Calu3 (cell line): ENCODE data around the gene PSMD13. TPM values are rescaled to one million over a fixed set of nuclear protein-coding genes. Genes with fewer than 3 reads are reported as not detected.

Source experiments
- BruUV-seq: library from RNA; stranded (reverse); fragments of 400-500 nt; replicated peaks from 2 replicates; lab custom pipeline; 2021; lab: Mats Ljungman, UMichigan
- CTCF ChIA-PET: fragments of 300-600 bp; sonication (Branson Sonifier 250); formaldehyde crosslinking; loops from one replicate; lab custom pipeline; 2022; ENCODE audit warnings: antibody characterized with exemption; lab: Charles Lee
- DNase-seq: peaks from one replicate; pipeline ENCODE4 v3.0.0; 2022
- H3K27ac Mint-ChIP-seq: one replicate; pipeline ENCODE4 v1.8.0; 2022; ENCODE audit warnings: mixed read lengths; ENCODE audit not compliant: unreplicated experiment
- H3K27me3 Mint-ChIP-seq: one replicate; pipeline ENCODE4 v1.8.0; 2022; ENCODE audit warnings: mixed read lengths; ENCODE audit not compliant: unreplicated experiment
- H3K36me3 Mint-ChIP-seq: one replicate; pipeline ENCODE4 v1.8.0; 2022; ENCODE audit warnings: mild to moderate bottlenecking, moderate library complexity, mixed read lengths; ENCODE audit not compliant: insufficient read depth, unreplicated experiment
- H3K4me1 Mint-ChIP-seq: one replicate; pipeline ENCODE4 v1.8.0; 2022; ENCODE audit warnings: mild to moderate bottlenecking, low read depth, mixed read lengths; ENCODE audit not compliant: unreplicated experiment
- H3K4me3 Mint-ChIP-seq: one replicate; pipeline ENCODE4 v1.8.0; 2022; ENCODE audit warnings: mild to moderate bottlenecking, low read depth, moderate library complexity, mixed read lengths; ENCODE audit not compliant: unreplicated experiment
- H3K9me3 Mint-ChIP-seq: one replicate; pipeline ENCODE4 v1.8.0; 2022; ENCODE audit warnings: low read depth, mixed read lengths; ENCODE audit not compliant: unreplicated experiment
- CTCF ChIP-seq: fragments of 200-600 bp; IDR thresholded peaks from one replicate; pipeline ENCODE4 v1.8.0; 2022; ENCODE audit warnings: antibody characterized with exemption; ENCODE audit not compliant: unreplicated experiment
- intact Hi-C: fragments of 100-400 bp; cut with micrococcal nuclease; formaldehyde crosslinking; loops from one replicate; pipeline ENCODE4 v1.10.0; 2022; ENCODE audit not compliant: unreplicated experiment
- total RNA-seq: library from RNA; stranded (reverse); gene quantifications from 2 replicates; pipeline ENCODE4 v1.2.3, GENCODE V29; 2022

The PSMD13 gene
- total RNA-seq, 1 experiment from 2014 or later: 172 TPM

- H3K36me3 Mint-ChIP-seq: peaks cover 43% of the 10 kb centered on the region
- no peaks in the 10 kb centered on the region for H3K4me1 Mint-ChIP-seq
- CTCF ChIA-PET: interaction anchor here (0.6 kb wide), 1 partner anchor 9 kb away, joined by 3 read pairs; no protein-coding TSS in a partner anchor
These were observed 16.5 kb downstream of the PSMD13 start for GRCh38 chr11:253160-253885.

GRCh38 chr11:253886-254270 is 17.1 kb downstream of the PSMD13 start:
- H3K27me3 Mint-ChIP-seq: peaks cover 29% of the 10 kb centered on the region
- intact Hi-C loops: no loop called here
- TF ChIP-seq CTCF: no peak
- peaks cover 37% of the 10 kb centered on the region for H3K36me3 Mint-ChIP-seq
- H3K4me1 Mint-ChIP-seq: no peaks in the 10 kb centered on the region
- no TSS peak for BruUV-seq
- no peaks in the 10 kb centered on the region for H3K9me3 Mint-ChIP-seq
- no peak overlapping the region for H3K4me3 Mint-ChIP-seq
- CTCF ChIA-PET: no interaction called here
- no peak for DNase-seq
- H3K27ac Mint-ChIP-seq: no peak overlapping the region

More at GRCh38 chr11:253160-253885, 16.5 kb downstream of the PSMD13 start:
- BruUV-seq: no TSS peak
- Mint-ChIP-seq H3K4me3 (no peak overlapping the region), H3K9me3 (no peaks in the 10 kb centered on the region), H3K27ac (no peak overlapping the region), H3K27me3 (peaks cover 24% of the 10 kb centered on the region)
- no peak for TF ChIP-seq CTCF
- intact Hi-C loops: no loop called here
- no peak for DNase-seq

GRCh38 chr11:255176-255575 is 18.4 kb downstream of the PSMD13 start:
- BruUV-seq: TSS peak; percentile 15
- DNase-seq: no peak
- CTCF ChIA-PET: interaction anchor here (0.5 kb wide), 1 partner anchor 101 kb away, joined by 4 read pairs; no protein-coding TSS in a partner anchor
- no peaks in the 10 kb centered on the region for H3K4me1 Mint-ChIP-seq
- H3K27ac Mint-ChIP-seq: no peak overlapping the region
- no peaks in the 10 kb centered on the region for H3K9me3 Mint-ChIP-seq
- peaks cover 42% of the 10 kb centered on the region for H3K27me3 Mint-ChIP-seq
- no peak overlapping the region for H3K4me3 Mint-ChIP-seq
- intact Hi-C loops: no loop called here
- H3K36me3 Mint-ChIP-seq: peaks cover 31% of the 10 kb centered on the region
- no peak for TF ChIP-seq CTCF

- CTCF ChIA-PET: no interaction called here
- H3K4me1 Mint-ChIP-seq: no peaks in the 10 kb centered on the region
- peaks cover 46% of the 10 kb centered on the region for H3K27me3 Mint-ChIP-seq
- H3K4me3 Mint-ChIP-seq: no peak overlapping the region
- H3K27ac Mint-ChIP-seq: no peak overlapping the region
- H3K36me3 Mint-ChIP-seq: peaks cover 31% of the 10 kb centered on the region
- intact Hi-C loops: no loop called here
- no peaks in the 10 kb centered on the region for H3K9me3 Mint-ChIP-seq
- BruUV-seq: no TSS peak
- DNase-seq: no peak
- TF ChIP-seq CTCF: no peak
These were observed 19.0 kb downstream of the PSMD13 start for GRCh38 chr11:255816-256215.
